ENCODE measurements around the gene UPF2.

The UPF2 gene

GRCh38 chr10:11919271-11919670 lies 123.3 kb downstream of the UPF2 start:
- peaks cover 22% of the 10 kb centered on the region for H3K36me3 ChIP-seq (ENCODE audit: control insufficient read depth, low read depth, low read length)
- no peak overlapping the region for H3K9ac ChIP-seq (ENCODE audit: low read length)

GRCh38 chr10:11918384-11918783 lies 124.2 kb downstream of the UPF2 start:
- no peaks in the 10 kb centered on the region for H3K9me3 ChIP-seq (ENCODE audit: control insufficient read depth, low read depth, low read length)
- H3K9ac ChIP-seq (ENCODE audit: low read length) = no peak overlapping the region
- H3K4me3 ChIP-seq (ENCODE audit: low read length) = no peak overlapping the region
- H3K27me3 ChIP-seq (ENCODE audit: control insufficient read depth, insufficient read depth, low read length) = no peaks in the 10 kb centered on the region
- H3K36me3 ChIP-seq (ENCODE audit: control insufficient read depth, low read depth, low read length) = peaks cover 22% of the 10 kb centered on the region
- H3K4me1 ChIP-seq (ENCODE audit: control insufficient read depth, low read depth, low read length) = peaks cover 10% of the 10 kb centered on the region
- H3K27ac ChIP-seq (ENCODE audit: low read length) = no peak overlapping the region

More at GRCh38 chr10:11919271-11919670, 123.3 kb downstream of the UPF2 start:
- no peaks in the 10 kb centered on the region for H3K27me3 ChIP-seq (ENCODE audit: control insufficient read depth, insufficient read depth, low read length)
- H3K4me3 ChIP-seq (ENCODE audit: low read length) = no peak overlapping the region
- no peaks in the 10 kb centered on the region for H3K9me3 ChIP-seq (ENCODE audit: control insufficient read depth, low read depth, low read length)
- H3K27ac ChIP-seq (ENCODE audit: low read length) = no peak overlapping the region
- peaks cover 10% of the 10 kb centered on the region for H3K4me1 ChIP-seq (ENCODE audit: control insufficient read depth, low read depth, low read length)

GRCh38 chr10:11913079-11913641 lies 129.4 kb downstream of the UPF2 start:
- no peak overlapping the region for H3K4me3 ChIP-seq (ENCODE audit: low read length)
- no peaks in the 10 kb centered on the region for H3K9me3 ChIP-seq (ENCODE audit: control insufficient read depth, low read depth, low read length)
- no peak overlapping the region for H3K9ac ChIP-seq (ENCODE audit: low read length)
- no peaks in the 10 kb centered on the region for H3K36me3 ChIP-seq (ENCODE audit: control insufficient read depth, low read depth, low read length)
- peaks cover 4% of the 10 kb centered on the region for H3K4me1 ChIP-seq (ENCODE audit: control insufficient read depth, low read depth, low read length)
- no peak overlapping the region for H3K27ac ChIP-seq (ENCODE audit: low read length)
- no peaks in the 10 kb centered on the region for H3K27me3 ChIP-seq (ENCODE audit: control insufficient read depth, insufficient read depth, low read length)

GRCh38 chr10:11910102-11910501 lies 132.5 kb downstream of the UPF2 start:
- Histone ChIP-seq H3K4me1 (ENCODE audit: control insufficient read depth, low read depth, low read length) (peaks cover 4% of the 10 kb centered on the region), H3K27ac (ENCODE audit: low read length) (no peak overlapping the region), H3K36me3 (ENCODE audit: control insufficient read depth, low read depth, low read length) (no peaks in the 10 kb centered on the region), H3K27me3 (ENCODE audit: control insufficient read depth, insufficient read depth, low read length) (no peaks in the 10 kb centered on the region), H3K9ac (ENCODE audit: low read length) (no peak overlapping the region), H3K9me3 (ENCODE audit: control insufficient read depth, low read depth, low read length) (no peaks in the 10 kb centered on the region), H3K4me3 (ENCODE audit: low read length) (no peak overlapping the region)

GRCh38 chr10:11909618-11910017 lies 133.0 kb downstream of the UPF2 start:
- Histone ChIP-seq H3K9me3 (ENCODE audit: control insufficient read depth, low read depth, low read length) (no peaks in the 10 kb centered on the region), H3K27me3 (ENCODE audit: control insufficient read depth, insufficient read depth, low read length) (no peaks in the 10 kb centered on the region), H3K4me3 (ENCODE audit: low read length) (no peak overlapping the region), H3K4me1 (ENCODE audit: control insufficient read depth, low read depth, low read length) (peaks cover 4% of the 10 kb centered on the region), H3K36me3 (ENCODE audit: control insufficient read depth, low read depth, low read length) (no peaks in the 10 kb centered on the region), H3K9ac (ENCODE audit: low read length) (no peak overlapping the region), H3K27ac (ENCODE audit: low read length) (no peak overlapping the region)

- Histone ChIP-seq H3K9ac (ENCODE audit: low read length) (no peak overlapping the region), H3K4me1 (ENCODE audit: control insufficient read depth, low read depth, low read length) (peaks cover 4% of the 10 kb centered on the region), H3K4me3 (ENCODE audit: low read length) (no peak overlapping the region), H3K27me3 (ENCODE audit: control insufficient read depth, insufficient read depth, low read length) (no peaks in the 10 kb centered on the region), H3K36me3 (ENCODE audit: control insufficient read depth, low read depth, low read length) (no peaks in the 10 kb centered on the region), H3K9me3 (ENCODE audit: control insufficient read depth, low read depth, low read length) (no peaks in the 10 kb centered on the region), H3K27ac (ENCODE audit: low read length) (no peak overlapping the region)
These were observed 133.6 kb downstream of the UPF2 start for GRCh38 chr10:11908991-11909390.

- peaks cover 4% of the 10 kb centered on the region for H3K4me1 ChIP-seq (ENCODE audit: control insufficient read depth, low read depth, low read length)
- H3K9ac ChIP-seq (ENCODE audit: low read length) = no peak overlapping the region
- no peaks in the 10 kb centered on the region for H3K9me3 ChIP-seq (ENCODE audit: control insufficient read depth, low read depth, low read length)
- no peak overlapping the region for H3K4me3 ChIP-seq (ENCODE audit: low read length)
- H3K36me3 ChIP-seq (ENCODE audit: control insufficient read depth, low read depth, low read length) = no peaks in the 10 kb centered on the region
- no peak overlapping the region for H3K27ac ChIP-seq (ENCODE audit: low read length)
- no peaks in the 10 kb centered on the region for H3K27me3 ChIP-seq (ENCODE audit: control insufficient read depth, insufficient read depth, low read length)
These were observed 134.1 kb downstream of the UPF2 start for GRCh38 chr10:11908536-11908935.

- H3K27me3 ChIP-seq (ENCODE audit: control insufficient read depth, insufficient read depth, low read length) = no peaks in the 10 kb centered on the region
- no peaks in the 10 kb centered on the region for H3K4me1 ChIP-seq (ENCODE audit: control insufficient read depth, low read depth, low read length)
- H3K9ac ChIP-seq (ENCODE audit: low read length) = no peak overlapping the region
- H3K9me3 ChIP-seq (ENCODE audit: control insufficient read depth, low read depth, low read length) = no peaks in the 10 kb centered on the region
- H3K27ac ChIP-seq (ENCODE audit: low read length) = no peak overlapping the region
- no peaks in the 10 kb centered on the region for H3K36me3 ChIP-seq (ENCODE audit: control insufficient read depth, low read depth, low read length)
- H3K4me3 ChIP-seq (ENCODE audit: low read length) = no peak overlapping the region
These were observed 134.7 kb downstream of the UPF2 start for GRCh38 chr10:11907914-11908313.

GRCh38 chr10:11906714-11907113 lies 135.9 kb downstream of the UPF2 start:
- no peak overlapping the region for H3K27ac ChIP-seq (ENCODE audit: low read length)
- H3K9ac ChIP-seq (ENCODE audit: low read length) = no peak overlapping the region
- H3K9me3 ChIP-seq (ENCODE audit: control insufficient read depth, low read depth, low read length) = no peaks in the 10 kb centered on the region

GRCh38 chr10:11902646-11903045 lies 140.0 kb downstream of the UPF2 start:
- H3K4me1 ChIP-seq (ENCODE audit: control insufficient read depth, low read depth, low read length) = no peaks in the 10 kb centered on the region
- no peak overlapping the region for H3K4me3 ChIP-seq (ENCODE audit: low read length)
- H3K9ac ChIP-seq (ENCODE audit: low read length) = no peak overlapping the region
- no peaks in the 10 kb centered on the region for H3K36me3 ChIP-seq (ENCODE audit: control insufficient read depth, low read depth, low read length)
- no peaks in the 10 kb centered on the region for H3K27me3 ChIP-seq (ENCODE audit: control insufficient read depth, insufficient read depth, low read length)
- no peaks in the 10 kb centered on the region for H3K9me3 ChIP-seq (ENCODE audit: control insufficient read depth, low read depth, low read length)
- H3K27ac ChIP-seq (ENCODE audit: low read length) = no peak overlapping the region

More at GRCh38 chr10:11906714-11907113, 135.9 kb downstream of the UPF2 start:
- Histone ChIP-seq H3K4me3 (ENCODE audit: low read length) (no peak overlapping the region), H3K27me3 (ENCODE audit: control insufficient read depth, insufficient read depth, low read length) (no peaks in the 10 kb centered on the region), H3K4me1 (ENCODE audit: control insufficient read depth, low read depth, low read length) (no peaks in the 10 kb centered on the region), H3K36me3 (ENCODE audit: control insufficient read depth, low read depth, low read length) (no peaks in the 10 kb centered on the region)

GRCh38 chr10:11901833-11902475 lies 140.7 kb downstream of the UPF2 start:
- H3K9me3 ChIP-seq (ENCODE audit: control insufficient read depth, low read depth, low read length) = no peaks in the 10 kb centered on the region
- no peaks in the 10 kb centered on the region for H3K36me3 ChIP-seq (ENCODE audit: control insufficient read depth, low read depth, low read length)
- H3K4me1 ChIP-seq (ENCODE audit: control insufficient read depth, low read depth, low read length) = no peaks in the 10 kb centered on the region
- no peak overlapping the region for H3K4me3 ChIP-seq (ENCODE audit: low read length)
- H3K27ac ChIP-seq (ENCODE audit: low read length) = no peak overlapping the region
- H3K9ac ChIP-seq (ENCODE audit: low read length) = no peak overlapping the region
- no peaks in the 10 kb centered on the region for H3K27me3 ChIP-seq (ENCODE audit: control insufficient read depth, insufficient read depth, low read length)

- Histone ChIP-seq H3K36me3 (ENCODE audit: control insufficient read depth, low read depth, low read length) (no peaks in the 10 kb centered on the region), H3K9me3 (ENCODE audit: control insufficient read depth, low read depth, low read length) (no peaks in the 10 kb centered on the region), H3K4me3 (ENCODE audit: low read length) (no peak overlapping the region), H3K4me1 (ENCODE audit: control insufficient read depth, low read depth, low read length) (no peaks in the 10 kb centered on the region), H3K27me3 (ENCODE audit: control insufficient read depth, insufficient read depth, low read length) (no peaks in the 10 kb centered on the region), H3K9ac (ENCODE audit: low read length) (no peak overlapping the region), H3K27ac (ENCODE audit: low read length) (no peak overlapping the region)
These were observed 141.2 kb downstream of the UPF2 start for GRCh38 chr10:11901454-11901832.
